Activated CD4-positive, alpha-beta memory T cell treated with anti-CD3 and anti-CD28 coated beads, Interleukin-2, amount 10 ng/mL, durations not matched to agents 7 days and 5 days (primary cell): ENCODE results near the gene CLEC16A. TPM values are rescaled to one million over a fixed set of nuclear protein-coding genes. Genes with fewer than 3 reads are reported as not detected.

ENCODE experiments used
- CTCF ChIA-PET: fragments of 350-600 bp; sonication (Branson Sonifier 250); formaldehyde crosslinking; loops from one replicate; lab custom pipeline; 2021; ENCODE audit warnings: antibody characterized with exemption, inconsistent platforms; lab: Charles Lee
- POLR2A ChIA-PET: fragments of 350-600 bp; sonication (Branson Sonifier 250); formaldehyde crosslinking; loops from one replicate; lab custom pipeline; 2021; ENCODE audit warnings: antibody characterized with exemption; lab: Charles Lee
- DNase-seq: peaks from one replicate; pipeline ENCODE4 v3.0.0-alpha.2; 2020
- H3K27ac Mint-ChIP-seq: one replicate; pipeline ENCODE4 v1.8.0; 2021; ENCODE audit warnings: mild to moderate bottlenecking, mixed read lengths
- H3K27me3 Mint-ChIP-seq: one replicate; pipeline ENCODE4 v1.8.0; 2021; ENCODE audit warnings: mixed read lengths
- H3K36me3 Mint-ChIP-seq: one replicate; pipeline ENCODE4 v1.8.0; 2021; ENCODE audit warnings: low read depth, mixed read lengths
- H3K4me1 Mint-ChIP-seq: one replicate; pipeline ENCODE4 v1.8.0; 2021; ENCODE audit warnings: mixed read lengths
- H3K4me3 Mint-ChIP-seq: one replicate; pipeline ENCODE4 v1.8.0; 2021; ENCODE audit warnings: mild to moderate bottlenecking, mixed read lengths
- H3K9me3 Mint-ChIP-seq: one replicate; pipeline ENCODE4 v1.8.0; 2021; ENCODE audit warnings: mixed read lengths
- total RNA-seq, 2 experiments: library from RNA; stranded (reverse); gene quantifications; one replicate each; pipeline ENCODE4 v1.2.3, GENCODE V29; 2021

Gene CLEC16A
- total RNA-seq, 2 experiments from 2014 or later, result 30.3 to 32.4 TPM

DNA sequence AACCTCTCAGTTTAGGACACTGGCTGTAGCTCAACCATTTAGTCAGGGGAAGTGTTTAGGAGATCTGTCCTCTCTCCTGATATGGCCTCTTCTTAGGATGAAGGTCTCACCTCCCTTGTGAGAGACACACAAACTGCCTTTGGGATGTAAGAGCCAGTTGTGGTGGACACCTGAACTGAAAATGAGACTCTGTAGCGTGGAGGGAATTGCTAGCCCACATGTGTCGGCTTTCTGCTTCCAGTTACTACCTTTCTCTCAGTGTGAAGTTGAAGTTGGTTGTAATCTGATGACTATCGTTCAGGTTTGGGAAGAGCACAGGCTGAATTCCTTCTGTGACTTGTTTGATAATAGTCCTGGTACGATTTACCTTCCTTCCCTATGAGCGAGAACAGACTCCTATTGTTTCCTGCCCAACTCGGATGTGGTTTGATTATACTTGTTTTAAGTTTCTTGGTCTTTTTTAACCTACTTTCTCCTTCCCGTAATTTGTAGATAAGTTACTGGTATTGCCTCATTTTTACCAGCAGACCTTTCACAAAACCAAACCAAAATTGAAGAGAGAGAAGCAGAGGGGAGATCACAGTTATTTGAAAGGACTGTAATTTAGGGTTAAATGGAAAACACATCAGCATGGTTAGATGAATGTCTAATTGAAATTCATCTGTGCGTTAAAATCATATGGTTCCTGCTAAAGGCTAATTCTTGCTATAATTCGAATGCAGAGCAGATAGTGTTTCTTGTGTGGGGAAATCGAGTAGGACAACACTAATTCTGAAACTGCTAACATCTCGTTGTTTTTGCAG lies 43.2 kb downstream of the CLEC16A start:
- Mint-ChIP-seq H3K36me3 (peaks cover 56% of the 10 kb centered on the region), H3K9me3 (peaks cover 3% of the 10 kb centered on the region), H3K4me3 (peak overlapping the region; percentile 43), H3K27me3 (no peaks in the 10 kb centered on the region), H3K4me1 (peaks cover 90% of the 10 kb centered on the region), H3K27ac (peak overlapping the region; percentile 85)
- ChIA-PET CTCF (no interaction called here), POLR2A (interaction anchor here (1.0 to 1.4 kb wide), 3 partner anchors 64 to 268 kb away, joined by 4 to 5 read pairs (median 4); no protein-coding TSS in a partner anchor)
- DNase-seq, result no peak

DNA sequence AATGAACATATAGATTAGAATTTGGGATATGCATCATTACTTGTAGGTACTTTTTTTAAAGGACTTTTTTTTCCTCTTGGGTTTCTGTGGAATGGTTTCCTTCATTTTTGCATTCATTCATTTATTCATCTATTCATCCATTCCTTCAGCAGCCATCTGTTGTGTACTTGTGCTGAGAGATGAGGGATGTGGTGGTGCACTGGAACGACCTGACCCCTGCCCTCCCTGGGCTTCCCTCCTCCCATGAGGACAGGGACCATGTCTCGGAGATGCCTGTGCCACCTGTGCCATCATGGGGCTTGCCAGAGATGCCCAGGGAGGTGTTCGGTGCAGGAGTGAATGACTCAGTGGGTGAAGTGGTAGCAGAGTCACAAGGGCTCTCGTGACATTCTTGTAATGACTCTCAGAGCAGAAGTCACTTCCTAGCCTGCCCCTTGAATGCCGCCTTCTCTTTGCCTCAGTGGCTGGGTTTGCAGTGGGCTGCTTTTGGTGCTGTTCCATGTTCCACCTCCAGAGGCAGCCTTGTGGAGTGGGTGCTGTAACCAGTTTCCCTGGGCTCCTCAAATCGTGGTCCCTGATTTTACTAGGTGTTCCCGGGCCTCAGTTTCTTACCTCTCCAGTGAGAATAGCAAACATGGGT lies 43.9 kb downstream of the CLEC16A start:
- Mint-ChIP-seq H3K36me3 (peaks cover 56% of the 10 kb centered on the region), H3K27ac (peak overlapping the region; percentile 85), H3K27me3 (no peaks in the 10 kb centered on the region), H3K4me3 (peak overlapping the region; percentile 43), H3K4me1 (peaks cover 90% of the 10 kb centered on the region), H3K9me3 (peaks cover 3% of the 10 kb centered on the region)
- peak; percentile 85 for DNase-seq
- POLR2A ChIA-PET, result no interaction called here
- CTCF ChIA-PET, result interaction anchor here (1.0 to 2.4 kb wide), 2 partner anchors 11 to 268 kb away, joined by 3 to 14 read pairs; partner anchors contain the start of gene SOCS1

DNA sequence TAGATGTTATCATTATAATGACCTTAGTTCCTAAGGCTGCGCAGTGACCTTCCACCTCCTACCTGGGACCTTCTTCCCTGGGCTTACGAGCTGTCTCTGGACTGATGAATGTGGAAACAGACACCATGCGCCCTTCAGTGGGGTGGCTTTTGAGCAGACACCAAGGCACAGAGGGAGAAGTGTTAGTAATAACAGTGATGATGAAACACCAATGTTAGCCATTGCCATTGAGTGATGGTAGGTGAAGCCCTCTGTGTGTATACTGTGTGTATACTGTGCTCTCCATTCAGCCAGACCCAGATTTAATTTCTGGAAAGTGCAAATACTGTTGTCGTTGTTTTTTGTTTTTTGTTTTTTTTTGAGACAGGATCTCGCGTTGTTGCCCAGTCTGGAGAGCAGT lies 44.5 kb downstream of the CLEC16A start:
- DNase-seq, result no peak
- peak overlapping the region; percentile 85 for H3K27ac Mint-ChIP-seq
- CTCF ChIA-PET, result interaction anchor here (0.9 to 3.1 kb wide), 6 partner anchors 10 to 267 kb away, joined by 3 to 14 read pairs (median 3); partner anchors contain the start of gene SOCS1
- peaks cover 90% of the 10 kb centered on the region for H3K4me1 Mint-ChIP-seq
- POLR2A ChIA-PET, result interaction anchor here (0.6 to 2.3 kb wide), 2 partner anchors 63 to 783 kb away, joined by 3 to 14 read pairs; no protein-coding TSS in a partner anchor
- H3K4me3 Mint-ChIP-seq, result peak overlapping the region; percentile 43
- H3K36me3 Mint-ChIP-seq, result peaks cover 55% of the 10 kb centered on the region
- no peaks in the 10 kb centered on the region for H3K27me3 Mint-ChIP-seq
- H3K9me3 Mint-ChIP-seq, result peaks cover 3% of the 10 kb centered on the region

DNA sequence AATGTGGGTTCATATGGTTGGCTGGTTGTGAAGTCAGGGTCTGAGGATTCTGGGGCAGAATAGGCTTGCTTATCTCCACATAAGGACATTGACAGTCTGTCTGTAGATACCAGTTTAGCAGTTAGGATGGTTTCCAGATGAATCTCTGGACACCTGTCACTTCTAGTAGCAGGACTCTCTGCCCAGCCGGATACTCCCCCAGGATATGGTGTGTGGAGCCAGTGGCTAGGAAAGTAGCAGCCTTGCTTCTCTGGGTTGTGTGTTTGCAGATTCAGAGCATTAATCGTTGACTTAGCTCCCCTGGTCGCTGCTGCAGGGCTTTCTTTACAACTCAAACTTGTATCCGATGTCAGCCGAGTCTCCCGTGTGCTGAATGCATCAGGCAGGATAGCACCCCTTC lies 45.2 kb downstream of the CLEC16A start:
- H3K27ac Mint-ChIP-seq, result peak overlapping the region; percentile 85

DNA sequence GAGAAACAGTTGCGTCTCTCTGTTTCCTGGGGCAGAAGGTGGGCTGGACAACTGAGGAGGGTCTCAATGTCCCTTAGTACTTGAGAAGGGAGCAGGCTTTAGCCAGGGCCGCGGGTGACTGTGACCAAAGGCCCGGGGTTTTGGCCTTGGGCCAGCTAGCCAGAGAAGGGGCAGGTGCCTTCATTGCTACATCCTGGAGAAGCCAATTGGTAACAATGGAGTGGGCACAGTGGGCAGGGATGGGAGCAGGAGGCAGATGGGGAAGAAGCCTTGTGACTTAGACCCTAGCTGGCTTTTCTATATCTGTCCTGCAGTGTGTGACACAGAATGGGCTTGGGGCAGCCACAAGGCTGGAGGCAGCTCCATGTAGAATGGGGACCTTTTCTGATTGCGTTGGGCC lies 46.0 kb downstream of the CLEC16A start:
- no peak for DNase-seq
- Mint-ChIP-seq H3K4me1 (peaks cover 90% of the 10 kb centered on the region), H3K9me3 (peaks cover 3% of the 10 kb centered on the region), H3K27ac (peak overlapping the region; percentile 85), H3K4me3 (no peak overlapping the region), H3K27me3 (no peaks in the 10 kb centered on the region), H3K36me3 (peaks cover 56% of the 10 kb centered on the region)
- POLR2A ChIA-PET, result interaction anchor here (0.9 to 2.3 kb wide), 2 partner anchors 61 to 265 kb away, joined by 4 to 14 read pairs; no protein-coding TSS in a partner anchor
- CTCF ChIA-PET, result interaction anchor here (0.8 to 3.1 kb wide), 4 partner anchors 19 to 265 kb away, joined by 3 to 14 read pairs (median 10); partner anchors contain the start of gene SOCS1

More for the DNA sequence above, 45.2 kb downstream of the CLEC16A start:
- ChIA-PET CTCF (interaction anchor here (0.8 to 3.1 kb wide), 6 partner anchors 18 to 266 kb away, joined by 3 to 14 read pairs (median 5); partner anchors contain the start of gene SOCS1), POLR2A (interaction anchor here (0.7 to 2.3 kb wide), 4 partner anchors 12 to 266 kb away, joined by 3 to 14 read pairs (median 4); no protein-coding TSS in a partner anchor)
- no peaks in the 10 kb centered on the region for H3K27me3 Mint-ChIP-seq
- no peak overlapping the region for H3K4me3 Mint-ChIP-seq
- DNase-seq, result no peak
- H3K9me3 Mint-ChIP-seq, result peaks cover 3% of the 10 kb centered on the region
- H3K4me1 Mint-ChIP-seq, result peaks cover 90% of the 10 kb centered on the region
- H3K36me3 Mint-ChIP-seq, result peaks cover 55% of the 10 kb centered on the region

DNA sequence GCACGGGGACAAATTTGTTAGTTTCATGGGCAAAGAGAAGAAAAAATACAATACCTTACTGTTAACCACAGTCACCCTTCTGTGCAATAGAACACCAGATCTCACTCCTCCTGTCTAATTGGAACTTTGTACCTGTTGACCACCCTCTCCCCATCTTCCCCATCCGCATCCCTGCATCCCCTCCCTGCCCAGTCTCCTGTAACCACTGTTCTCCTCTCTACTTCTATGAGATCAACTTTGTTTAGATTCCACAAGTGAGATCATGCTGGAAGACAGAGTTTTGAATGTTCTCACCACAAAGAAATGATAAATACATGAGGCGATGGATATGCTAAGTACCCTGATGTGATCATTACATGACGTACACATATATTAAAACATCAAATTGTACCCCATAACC lies 47.7 kb downstream of the CLEC16A start:
- Mint-ChIP-seq H3K27me3 (no peaks in the 10 kb centered on the region), H3K36me3 (peaks cover 62% of the 10 kb centered on the region), H3K9me3 (peaks cover 3% of the 10 kb centered on the region), H3K4me1 (peaks cover 89% of the 10 kb centered on the region), H3K4me3 (no peak overlapping the region), H3K27ac (peak overlapping the region; percentile 59)
- POLR2A ChIA-PET, result interaction anchor here (1.0 kb wide), 1 partner anchor 9 kb away, joined by 3 read pairs; no protein-coding TSS in a partner anchor
- DNase-seq, result no peak
- CTCF ChIA-PET, result no interaction called here

DNA sequence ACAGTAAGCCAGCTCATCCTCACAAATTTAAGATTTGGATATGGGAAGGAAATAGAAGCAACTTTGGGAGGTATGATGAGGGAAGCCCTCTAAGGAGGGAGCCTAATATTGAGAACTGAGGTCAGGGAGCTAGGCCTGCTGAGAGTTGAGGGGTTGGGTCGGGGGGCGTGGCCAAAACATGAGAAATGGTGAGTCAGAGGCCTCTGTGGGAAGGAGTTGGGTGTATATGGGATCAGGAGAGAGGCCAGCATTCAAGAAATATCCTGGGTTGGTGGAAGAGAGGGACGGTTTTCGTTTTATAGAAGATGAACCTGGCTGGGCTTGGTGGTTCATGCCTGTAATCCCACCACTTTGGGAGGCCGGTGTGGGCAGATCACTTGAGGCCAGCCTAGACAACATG lies 48.4 kb downstream of the CLEC16A start:
- POLR2A ChIA-PET, result interaction anchor here (0.7 to 1.0 kb wide), 3 partner anchors 10 to 60 kb away, joined by 3 read pairs; no protein-coding TSS in a partner anchor
- H3K27me3 Mint-ChIP-seq, result no peaks in the 10 kb centered on the region
- H3K4me1 Mint-ChIP-seq, result peaks cover 89% of the 10 kb centered on the region
- H3K9me3 Mint-ChIP-seq, result peaks cover 3% of the 10 kb centered on the region
- peaks cover 67% of the 10 kb centered on the region for H3K36me3 Mint-ChIP-seq
- no peak overlapping the region for H3K4me3 Mint-ChIP-seq
- CTCF ChIA-PET, result no interaction called here
- H3K27ac Mint-ChIP-seq, result peak overlapping the region; percentile 44
- DNase-seq, result peak; percentile 58

DNA sequence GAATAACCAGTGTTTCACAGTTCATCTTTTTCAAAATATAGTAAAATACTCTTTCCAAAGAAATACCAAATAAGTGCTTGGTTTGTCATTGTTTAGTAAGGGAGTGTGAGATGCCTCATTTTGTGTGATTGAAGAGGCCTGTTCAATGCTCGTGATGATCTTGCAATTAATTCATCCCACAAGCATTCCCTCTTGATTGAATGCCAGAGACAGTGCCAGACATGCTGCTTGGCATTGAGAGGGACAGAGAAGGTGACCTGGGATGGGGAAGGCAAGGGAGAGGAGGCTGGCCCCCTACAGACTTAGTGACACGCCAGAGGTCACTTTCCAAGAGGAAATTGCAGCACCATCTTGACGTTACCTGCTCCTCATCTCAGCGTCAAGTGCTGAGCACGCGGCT lies 49.3 kb downstream of the CLEC16A start:
- H3K9me3 Mint-ChIP-seq, result peaks cover 3% of the 10 kb centered on the region
- ChIA-PET POLR2A (interaction anchor here (1.0 kb wide), 1 partner anchor 32 kb away, joined by 3 read pairs; no protein-coding TSS in a partner anchor), CTCF (interaction anchor here (1.0 kb wide), 1 partner anchor 107 kb away, joined by 3 read pairs; no protein-coding TSS in a partner anchor)
- no peak for DNase-seq
- H3K36me3 Mint-ChIP-seq, result peaks cover 72% of the 10 kb centered on the region
- no peaks in the 10 kb centered on the region for H3K27me3 Mint-ChIP-seq
- peaks cover 85% of the 10 kb centered on the region for H3K4me1 Mint-ChIP-seq
- H3K4me3 Mint-ChIP-seq, result no peak overlapping the region
- no peak overlapping the region for H3K27ac Mint-ChIP-seq

DNA sequence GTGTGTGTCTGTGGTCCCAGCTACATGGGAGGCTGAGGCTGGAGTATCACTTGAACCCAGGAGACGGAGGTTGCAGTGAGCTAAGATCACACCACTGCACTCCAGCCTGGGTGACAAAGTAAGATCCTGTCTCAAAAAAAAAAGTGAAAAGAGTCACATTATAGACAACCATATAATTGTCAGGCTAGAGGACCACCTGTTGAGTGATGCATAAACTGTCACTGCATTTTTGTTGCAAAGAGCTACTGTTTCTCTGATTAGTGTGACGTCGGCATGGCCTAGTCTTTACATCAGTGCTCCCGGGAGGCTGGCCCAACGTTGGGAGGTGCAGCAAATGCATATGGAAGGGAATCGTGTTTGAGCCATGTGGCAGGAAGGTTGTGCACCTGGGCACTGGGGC lies 50.2 kb downstream of the CLEC16A start:
- Mint-ChIP-seq H3K27ac (no peak overlapping the region), H3K4me1 (peaks cover 76% of the 10 kb centered on the region), H3K27me3 (no peaks in the 10 kb centered on the region), H3K4me3 (no peak overlapping the region), H3K9me3 (peaks cover 3% of the 10 kb centered on the region), H3K36me3 (peaks cover 75% of the 10 kb centered on the region)
- ChIA-PET POLR2A (interaction anchor here (0.6 kb wide), 1 partner anchor 11 kb away, joined by 3 read pairs; no protein-coding TSS in a partner anchor), CTCF (interaction anchor here (1.0 kb wide), 1 partner anchor 106 kb away, joined by 3 read pairs; no protein-coding TSS in a partner anchor)
- no peak for DNase-seq

DNA sequence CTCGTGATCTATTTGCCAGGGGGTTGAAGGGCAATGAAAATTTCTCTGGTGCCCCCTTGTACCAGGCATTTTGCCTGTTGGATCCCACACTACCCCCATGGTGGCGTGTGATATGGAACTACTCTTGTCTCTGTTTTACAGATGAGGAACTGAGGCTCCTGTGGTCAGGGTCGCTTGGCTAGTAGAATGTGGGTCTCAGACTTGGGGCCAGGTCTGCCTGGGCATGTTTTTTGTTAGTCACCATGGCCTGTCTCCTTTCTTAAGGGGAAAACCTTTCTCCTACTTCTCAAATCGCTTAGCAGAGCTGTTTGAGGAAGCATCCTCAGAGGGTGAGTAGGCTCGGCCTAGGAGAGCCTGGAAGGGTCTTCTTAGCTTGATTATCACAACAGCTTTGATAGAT lies 51.2 kb downstream of the CLEC16A start:
- ChIA-PET POLR2A (interaction anchor here (0.9 to 1.0 kb wide), 2 partner anchors 11 to 110 kb away, joined by 3 read pairs; no protein-coding TSS in a partner anchor), CTCF (no interaction called here)
- peaks cover 77% of the 10 kb centered on the region for H3K36me3 Mint-ChIP-seq
- no peak overlapping the region for H3K4me3 Mint-ChIP-seq
- H3K9me3 Mint-ChIP-seq, result peaks cover 3% of the 10 kb centered on the region
- DNase-seq, result no peak
- H3K27me3 Mint-ChIP-seq, result no peaks in the 10 kb centered on the region
- no peak overlapping the region for H3K27ac Mint-ChIP-seq
- peaks cover 66% of the 10 kb centered on the region for H3K4me1 Mint-ChIP-seq

DNA sequence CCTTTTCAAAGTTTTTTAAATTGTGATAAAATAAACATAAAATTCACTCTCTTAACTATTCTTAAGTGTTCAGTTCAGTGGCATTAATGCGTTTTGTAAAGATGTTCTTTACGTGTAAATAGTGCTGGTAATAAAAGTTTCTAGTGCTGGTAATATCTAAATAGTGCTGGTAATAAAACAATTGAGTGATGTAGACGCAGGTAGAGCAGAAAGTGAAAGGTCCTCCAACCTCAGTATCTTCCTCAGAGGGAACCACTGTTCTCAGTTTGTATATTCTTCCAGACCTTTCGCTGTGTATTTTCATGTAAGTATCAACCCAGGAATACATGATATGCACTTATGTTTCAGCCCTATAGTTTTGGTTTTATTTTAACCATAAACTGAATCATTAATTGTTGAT lies 53.1 kb downstream of the CLEC16A start:
- peaks cover 66% of the 10 kb centered on the region for H3K36me3 Mint-ChIP-seq
- no peak for DNase-seq
- H3K4me3 Mint-ChIP-seq, result no peak overlapping the region
- CTCF ChIA-PET, result no interaction called here
- no peak overlapping the region for H3K27ac Mint-ChIP-seq
- no peaks in the 10 kb centered on the region for H3K9me3 Mint-ChIP-seq
- H3K27me3 Mint-ChIP-seq, result no peaks in the 10 kb centered on the region
- peaks cover 47% of the 10 kb centered on the region for H3K4me1 Mint-ChIP-seq
- POLR2A ChIA-PET, result no interaction called here

DNA sequence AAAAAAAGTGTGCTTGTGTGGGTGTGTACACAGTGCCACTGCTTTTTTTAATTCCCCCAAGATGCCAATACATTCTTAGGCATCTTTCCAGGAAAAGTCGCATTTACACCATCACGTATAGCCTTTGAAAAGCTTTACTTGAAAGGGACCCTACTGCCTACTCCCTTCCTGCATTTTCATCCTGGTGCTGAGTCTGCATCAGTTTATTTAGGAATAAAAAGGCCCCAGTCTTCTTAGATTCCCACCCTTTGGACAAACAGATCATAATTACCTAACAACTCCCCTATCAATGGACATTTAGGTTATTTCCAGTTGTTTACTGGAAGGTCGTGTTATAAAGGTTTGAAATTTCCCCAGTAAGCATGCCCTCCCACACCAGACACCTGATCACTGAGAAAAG lies 54.9 kb downstream of the CLEC16A start:
- H3K4me3 Mint-ChIP-seq, result no peak overlapping the region
- H3K4me1 Mint-ChIP-seq, result peaks cover 35% of the 10 kb centered on the region
- H3K27me3 Mint-ChIP-seq, result no peaks in the 10 kb centered on the region
- CTCF ChIA-PET, result interaction anchor here (1.1 to 1.4 kb wide), 2 partner anchors 11 to 16 kb away, joined by 3 read pairs; no protein-coding TSS in a partner anchor
- H3K27ac Mint-ChIP-seq, result no peak overlapping the region
- peaks cover 66% of the 10 kb centered on the region for H3K36me3 Mint-ChIP-seq
- no peaks in the 10 kb centered on the region for H3K9me3 Mint-ChIP-seq
- POLR2A ChIA-PET, result no interaction called here
- no peak for DNase-seq
